HG03159 (cell line): ENCODE measurements around the gene PSME3IP1.

Source experiments
- ATAC-seq: cut with Tn5 transposase; IDR thresholded peaks from one replicate; pipeline ENCODE4 v1.9.1; 2021; ENCODE audit warnings: mild to moderate bottlenecking, moderate library complexity; ENCODE audit not compliant: unreplicated experiment

Gene PSME3IP1

DNA sequence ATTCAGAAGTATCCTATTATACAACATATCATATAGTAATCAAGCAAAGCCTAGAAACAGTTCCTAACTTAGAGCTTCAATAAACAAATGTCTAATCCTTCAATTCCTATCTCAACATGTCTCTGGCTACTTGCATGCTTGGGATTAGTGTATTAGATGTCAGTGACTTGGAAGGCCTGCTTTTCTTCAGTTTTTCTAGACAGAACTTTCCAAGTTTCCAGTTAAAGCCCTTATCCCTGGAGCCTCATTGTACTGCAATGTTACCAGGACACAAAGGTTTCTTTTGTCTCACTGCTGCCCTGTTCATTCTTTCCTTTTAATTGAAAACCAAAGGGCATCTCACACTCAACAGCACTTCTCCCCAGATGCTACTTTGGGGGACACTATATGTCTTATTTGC, 16.5 kb downstream of the PSME3IP1 start:
- no peak for ATAC-seq

GRCh38 chr16:57167953-57168352, 17.9 kb downstream of the PSME3IP1 start:
- no peak for ATAC-seq

GRCh38 chr16:57167538-57167937, 18.3 kb downstream of the PSME3IP1 start:
- no peak for ATAC-seq

- no peak for ATAC-seq
These were observed 18.9 kb downstream of the PSME3IP1 start for GRCh38 chr16:57166951-57167350.

DNA sequence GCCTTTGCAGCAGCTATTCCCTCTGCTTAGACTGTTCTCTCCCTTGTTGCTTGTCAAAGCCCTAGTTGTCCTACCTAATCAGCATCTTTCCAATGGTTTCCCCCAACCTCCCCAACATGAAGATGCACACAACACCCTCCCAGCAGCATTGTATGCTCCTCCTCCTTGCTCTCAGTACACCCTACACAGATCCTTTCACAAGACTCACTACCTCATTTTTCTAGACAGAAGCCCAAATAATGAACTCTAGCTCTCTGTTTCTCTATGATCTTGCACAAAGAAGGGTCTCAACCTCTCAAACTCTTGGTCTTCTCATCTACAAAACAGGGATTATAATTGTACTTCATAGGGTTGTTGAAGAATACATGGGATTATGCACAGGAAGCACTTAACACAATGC, 19.4 kb downstream of the PSME3IP1 start:
- no peak for ATAC-seq

DNA sequence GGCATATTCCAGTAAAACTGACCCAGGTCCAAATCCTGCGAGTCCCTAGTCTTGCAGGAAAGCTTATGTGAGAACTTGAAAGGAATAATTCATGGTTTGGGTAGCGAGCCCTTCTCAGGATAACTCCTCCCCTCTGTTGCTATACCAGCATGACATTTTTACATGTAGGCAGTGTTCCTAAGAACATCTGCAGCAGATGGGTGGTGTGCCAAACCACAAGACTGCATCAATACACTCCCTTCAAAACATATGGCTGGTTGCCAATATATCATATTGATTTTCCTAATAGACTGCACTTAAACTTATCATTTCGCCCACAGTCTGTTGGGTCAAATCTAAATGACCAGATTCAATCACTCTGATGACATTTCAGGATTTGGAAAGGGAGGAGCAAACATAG, 19.9 kb downstream of the PSME3IP1 start:
- ATAC-seq, result no peak

DNA sequence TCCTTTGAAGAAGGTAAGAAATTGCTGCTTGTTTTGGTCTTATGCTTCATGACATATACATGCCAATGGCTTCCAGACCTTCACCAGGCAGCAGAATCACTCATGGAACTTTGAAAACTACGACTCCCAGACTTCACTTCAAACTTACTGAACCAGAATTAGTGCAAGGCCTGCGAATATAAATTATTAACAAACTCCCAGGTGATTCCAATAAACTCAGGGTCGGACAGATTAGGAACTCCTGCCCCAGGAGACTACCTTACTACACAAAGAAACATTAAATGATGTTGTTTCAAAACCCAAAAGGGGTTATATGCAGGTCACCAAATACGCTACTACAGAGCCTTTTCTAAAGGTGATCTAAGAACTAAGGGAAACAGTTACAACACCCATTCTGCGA, 20.4 kb downstream of the PSME3IP1 start:
- ATAC-seq, result no peak

GRCh38 chr16:57163842-57164241, 22.0 kb downstream of the PSME3IP1 start:
- ATAC-seq, result no peak

- ATAC-seq, result no peak
These were observed 26.4 kb downstream of the PSME3IP1 start for GRCh38 chr16:57159447-57159846.

DNA sequence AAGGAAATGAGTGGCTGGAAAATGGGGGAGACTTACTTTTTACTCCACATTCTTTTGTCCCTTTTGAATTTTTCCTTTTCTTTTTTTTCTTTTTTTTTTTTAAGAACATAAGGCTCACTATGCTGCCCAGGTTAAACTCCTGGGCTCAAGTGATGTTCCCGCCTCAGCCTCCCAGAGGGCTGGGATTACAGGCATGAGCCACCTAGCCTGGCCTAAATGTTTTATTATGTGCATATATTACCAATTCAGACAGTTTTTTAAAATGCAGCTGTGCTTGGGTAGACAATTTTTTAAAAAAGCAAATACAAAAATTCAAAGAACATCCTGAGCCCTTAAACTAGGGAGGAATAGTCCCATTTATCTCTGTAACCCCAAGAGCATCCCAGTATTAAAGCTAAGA, 28.3 kb downstream of the PSME3IP1 start:
- ATAC-seq, result no peak

DNA sequence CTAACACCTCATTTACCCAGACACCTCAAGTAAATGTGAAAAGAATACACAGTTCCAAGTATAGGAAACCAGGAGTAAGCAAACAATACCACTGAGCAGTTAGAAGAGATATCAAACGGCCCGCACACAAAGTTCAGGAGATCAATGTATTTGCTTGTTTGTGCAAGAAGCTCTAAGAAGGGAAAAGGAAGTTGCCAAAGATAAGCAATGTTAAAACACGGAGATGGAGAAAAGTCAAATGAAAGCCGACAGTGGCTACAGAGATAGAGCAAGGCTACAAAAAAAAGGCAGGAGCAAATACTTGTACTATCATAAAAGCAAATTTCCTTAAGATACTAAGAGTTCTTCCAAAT, 29.5 kb downstream of the PSME3IP1 start:
- no peak for ATAC-seq

DNA sequence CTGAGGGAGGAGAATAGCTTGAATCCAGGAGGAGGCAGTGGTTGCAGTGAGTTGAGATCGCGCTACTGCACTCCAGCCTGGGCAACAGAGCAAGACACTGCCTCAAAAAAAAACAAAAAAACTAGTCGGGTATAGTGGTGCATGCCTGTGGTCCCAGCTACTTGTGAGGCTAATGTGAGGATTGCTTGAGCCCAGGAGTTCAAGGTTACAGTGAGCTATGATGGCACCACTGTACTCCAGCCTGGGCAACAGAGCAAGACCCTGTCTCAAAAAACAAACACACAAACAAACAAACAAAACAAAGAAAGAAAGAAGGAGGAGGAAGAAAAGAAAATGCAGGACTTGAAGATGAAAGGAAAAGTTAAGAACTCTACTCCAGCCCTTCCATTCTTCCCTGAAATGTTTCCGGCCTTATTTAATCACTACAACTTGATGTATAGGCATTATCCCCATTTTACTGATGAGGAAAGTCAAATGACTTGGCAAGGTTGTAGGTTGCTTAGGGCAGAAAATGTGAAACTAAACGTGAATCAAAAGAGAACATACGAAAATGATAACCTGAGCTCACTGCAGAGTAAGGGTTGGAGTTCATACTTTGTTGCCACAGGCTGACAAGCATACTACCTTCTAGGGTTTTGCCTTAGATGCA, 30.0 kb downstream of the PSME3IP1 start:
- no peak for ATAC-seq

- no peak for ATAC-seq
These were observed 32.0 kb downstream of the PSME3IP1 start for GRCh38 chr16:57153841-57154240.

DNA sequence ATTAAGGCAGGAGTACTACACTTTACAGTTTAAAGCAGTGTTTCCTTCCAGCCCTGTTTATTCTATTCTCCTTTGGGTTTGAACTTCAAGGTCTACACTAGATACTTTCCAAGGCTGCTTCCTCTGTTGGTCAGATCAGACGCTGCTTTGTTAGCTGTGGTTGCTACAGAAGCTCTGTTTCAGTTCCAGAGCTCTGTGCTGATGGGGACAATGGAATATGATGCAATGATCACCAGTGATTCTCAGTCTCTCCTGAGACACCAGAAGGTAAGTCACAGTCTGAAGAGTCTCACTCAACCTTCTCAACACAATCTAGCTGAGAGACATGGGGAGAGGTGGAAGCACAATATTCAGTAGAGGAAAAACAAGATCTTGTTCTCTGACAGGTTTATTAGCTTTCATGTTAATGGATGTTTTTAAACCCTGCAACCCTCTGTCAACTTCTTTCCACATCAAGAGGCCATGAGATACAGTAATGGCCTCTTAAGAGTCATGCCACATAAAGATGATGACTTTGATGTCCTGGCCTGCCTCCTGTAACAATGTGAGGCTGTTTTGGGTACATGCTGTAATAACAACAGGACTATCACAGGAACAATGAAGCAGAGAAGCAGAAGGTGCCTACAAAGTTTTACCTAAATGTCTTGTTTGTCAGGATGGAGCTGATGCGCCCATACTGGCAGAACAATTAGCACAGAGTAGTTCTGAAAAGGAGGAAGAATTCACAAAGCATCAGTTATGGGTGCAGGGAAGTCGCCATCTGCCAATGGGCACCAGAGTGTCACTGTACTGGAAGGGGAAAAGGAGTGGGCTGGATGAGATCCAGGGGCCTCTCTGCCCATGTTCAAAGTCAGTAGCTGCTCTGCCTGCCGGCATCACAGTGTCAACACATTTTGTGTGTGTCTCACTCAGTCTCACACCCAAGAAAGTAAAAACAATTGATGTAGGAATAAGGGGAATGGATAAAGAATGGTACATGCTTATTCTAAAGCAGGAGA, 33.4 kb downstream of the PSME3IP1 start:
- ATAC-seq, result no peak

- ATAC-seq, result no peak
These were observed 34.5 kb downstream of the PSME3IP1 start for GRCh38 chr16:57151369-57151768.

DNA sequence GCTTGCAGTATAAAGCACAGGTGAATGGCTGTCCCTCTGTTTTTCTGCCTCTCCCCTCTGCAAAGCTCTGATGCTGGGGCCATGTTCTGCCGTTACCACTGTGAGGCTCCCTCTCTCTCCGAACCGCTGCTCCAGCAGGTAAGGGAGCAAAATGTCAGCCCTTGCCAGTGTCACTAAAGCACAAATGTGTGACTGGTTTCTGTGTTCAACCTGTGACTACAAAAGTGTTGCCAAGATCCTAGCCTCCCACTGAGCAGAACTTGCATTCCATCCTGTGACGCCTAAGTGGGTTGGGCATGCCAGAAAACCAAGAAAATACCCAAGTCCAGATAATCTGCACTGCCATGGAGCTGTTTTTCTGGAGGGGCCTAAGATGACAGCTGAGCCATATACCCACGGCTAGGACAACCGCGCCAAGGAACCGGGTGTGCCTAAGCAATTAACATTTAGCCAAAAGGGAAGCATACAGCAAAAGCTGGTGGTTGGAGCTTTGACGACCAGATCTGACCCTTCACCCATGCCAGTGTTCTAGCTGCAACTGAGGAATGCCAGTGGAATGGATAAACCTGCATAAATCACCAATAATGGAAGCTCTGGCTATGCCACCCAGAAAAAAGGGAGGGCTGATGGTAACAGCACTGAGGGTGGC, 35.0 kb downstream of the PSME3IP1 start:
- ATAC-seq, result no peak

DNA sequence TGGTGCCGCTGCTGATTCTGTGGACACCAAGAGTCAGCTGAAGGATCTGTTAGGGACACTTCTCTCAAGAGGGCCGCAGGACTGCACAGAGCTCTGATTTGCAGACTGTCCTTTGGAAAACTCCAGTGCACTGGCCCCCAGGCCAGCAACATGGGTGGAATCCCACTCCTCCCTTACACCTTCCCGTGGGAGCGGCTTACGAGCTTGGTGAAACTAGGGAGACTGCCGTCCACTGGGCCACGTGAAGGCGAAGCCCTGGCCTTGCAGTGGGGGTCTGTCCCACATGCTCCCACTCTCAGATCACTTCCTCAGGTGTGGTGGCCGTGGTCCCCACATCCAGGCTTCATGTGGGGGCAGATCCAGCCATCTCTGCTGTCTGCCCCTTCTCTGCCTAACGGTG, 36.4 kb downstream of the PSME3IP1 start:
- ATAC-seq, result no peak

GRCh38 chr16:57148481-57148880, 37.4 kb downstream of the PSME3IP1 start:
- ATAC-seq, result no peak

DNA sequence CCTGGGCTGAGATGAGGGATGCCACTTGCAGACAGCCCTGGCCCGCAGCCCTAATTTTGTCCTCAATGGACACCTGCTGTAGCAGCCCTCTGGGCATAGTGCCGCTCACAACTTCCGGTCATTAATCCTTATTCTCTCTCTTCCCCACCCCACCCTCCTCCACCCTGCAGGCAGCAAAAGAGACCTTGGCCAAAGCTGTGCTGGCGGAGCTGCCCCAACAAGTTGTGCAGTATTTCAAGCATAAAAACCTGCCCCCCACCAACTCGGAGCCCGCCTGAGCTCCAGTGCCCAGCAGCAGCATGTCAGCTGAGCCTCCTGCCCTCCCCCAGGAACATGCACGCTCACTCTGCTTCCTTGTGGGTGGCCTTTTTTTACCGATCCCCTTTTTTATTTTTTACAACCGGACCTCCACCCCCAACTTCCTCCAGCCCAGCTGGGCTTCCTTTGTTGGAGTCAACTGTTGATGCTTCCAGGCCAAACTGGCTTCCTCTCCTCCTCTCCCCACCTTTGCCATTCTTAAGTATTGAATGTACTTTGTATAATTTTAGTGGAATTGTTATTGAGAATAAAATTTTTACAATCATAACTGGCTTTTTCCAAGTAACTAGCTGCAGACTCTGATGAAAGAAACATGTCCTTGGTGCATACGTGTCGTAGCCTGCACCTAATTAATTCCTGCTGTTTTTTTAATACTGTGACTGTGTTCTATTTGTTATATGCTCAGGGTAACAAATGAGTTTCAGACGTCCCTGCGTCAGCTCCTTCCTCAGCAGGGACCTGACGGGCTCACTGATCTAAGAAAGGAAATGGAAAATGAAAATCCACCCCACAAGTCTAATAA, 38.2 kb downstream of the PSME3IP1 start:
- ATAC-seq, result no peak

DNA sequence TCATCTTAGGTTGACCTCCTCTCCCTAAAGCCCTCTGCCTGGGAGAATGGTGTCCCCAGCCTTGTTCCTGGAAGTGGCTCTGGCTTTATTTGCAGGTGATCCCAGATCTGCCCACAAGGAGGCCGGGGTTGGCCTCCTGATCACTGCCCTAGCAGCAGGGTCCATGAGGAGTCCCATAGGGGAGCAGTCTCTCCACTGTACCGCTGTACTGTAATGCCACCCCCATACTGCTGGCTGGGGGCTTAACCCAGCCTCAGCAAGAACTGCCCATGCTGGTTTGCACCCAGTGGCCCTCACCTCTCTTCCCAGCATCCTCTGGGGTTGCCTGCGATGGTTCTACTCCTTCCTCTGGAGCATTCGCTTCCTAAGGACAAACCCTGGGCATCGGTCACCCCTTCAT, 39.1 kb downstream of the PSME3IP1 start:
- ATAC-seq, result no peak
